Measurements from ENCODE around the gene TNFAIP8L3. TPM values are rescaled to one million over a fixed set of nuclear protein-coding genes. Genes with fewer than 3 reads are reported as not detected.

The TNFAIP8L3 gene
- total RNA-seq, 1 donor from 2014 or later = 1.9 TPM

- no peak for DNase-seq
These were observed 4.8 kb downstream of the TNFAIP8L3 start for GRCh38 chr15:51089699-51090453.

GRCh38 chr15:51089041-51089440, 5.7 kb downstream of the TNFAIP8L3 start:
- DNase-seq = no peak

GRCh38 chr15:51088585-51088984, 6.1 kb downstream of the TNFAIP8L3 start:
- DNase-seq = no peak

GRCh38 chr15:51087513-51087912, 7.2 kb downstream of the TNFAIP8L3 start:
- DNase-seq = no peak

- DNase-seq = no peak
These were observed 8.3 kb downstream of the TNFAIP8L3 start for GRCh38 chr15:51086409-51086808.

- DNase-seq = no peak
These were observed 8.9 kb downstream of the TNFAIP8L3 start for GRCh38 chr15:51085764-51086163.

GRCh38 chr15:51083641-51084166, 11.0 kb downstream of the TNFAIP8L3 start:
- no peak for DNase-seq

- no peak for DNase-seq
These were observed 12.5 kb downstream of the TNFAIP8L3 start for GRCh38 chr15:51082246-51082645.

- DNase-seq = no peak
These were observed 14.4 kb downstream of the TNFAIP8L3 start for GRCh38 chr15:51080286-51080685.

- no peak for DNase-seq
These were observed 15.5 kb downstream of the TNFAIP8L3 start for GRCh38 chr15:51079226-51079625.

- no peak for DNase-seq
These were observed 17.2 kb downstream of the TNFAIP8L3 start for GRCh38 chr15:51077221-51078153.

- no peak for DNase-seq
These were observed 18.0 kb downstream of the TNFAIP8L3 start for GRCh38 chr15:51076524-51077220.

- DNase-seq = no peak
These were observed 18.7 kb downstream of the TNFAIP8L3 start for GRCh38 chr15:51075826-51076523.

- no peak for DNase-seq
These were observed 19.3 kb downstream of the TNFAIP8L3 start for GRCh38 chr15:51075364-51075763.

GRCh38 chr15:51074926-51075325, 19.8 kb downstream of the TNFAIP8L3 start:
- no peak for DNase-seq

- no peak for DNase-seq
These were observed 23.1 kb downstream of the TNFAIP8L3 start for GRCh38 chr15:51071578-51071977.

GRCh38 chr15:51069983-51070382, 24.7 kb downstream of the TNFAIP8L3 start:
- DNase-seq = no peak

- DNase-seq = no peak
These were observed 27.2 kb downstream of the TNFAIP8L3 start for GRCh38 chr15:51067510-51067909.

GRCh38 chr15:51065781-51066180, 28.9 kb downstream of the TNFAIP8L3 start:
- no peak for DNase-seq

- no peak for DNase-seq
These were observed 29.4 kb downstream of the TNFAIP8L3 start for GRCh38 chr15:51065261-51065660.

GRCh38 chr15:51062736-51063135, 32.0 kb downstream of the TNFAIP8L3 start:
- DNase-seq = no peak
